GM18505 (cell line): ENCODE data around the gene MACROD1.

ENCODE experiments used
- ATAC-seq: cut with Tn5 transposase; IDR thresholded peaks from one replicate; pipeline ENCODE4 v1.9.1; 2021; ENCODE audit not compliant: unreplicated experiment
- POLR2A ChIP-seq: IDR thresholded peaks from 4 replicates; pipeline ENCODE4 v1.6.1; 2011; ENCODE audit warnings: borderline replicate concordance; ENCODE audit not compliant: insufficient read depth, insufficient read length; ENCODE audit errors: extremely low read depth

Gene MACROD1

DNA sequence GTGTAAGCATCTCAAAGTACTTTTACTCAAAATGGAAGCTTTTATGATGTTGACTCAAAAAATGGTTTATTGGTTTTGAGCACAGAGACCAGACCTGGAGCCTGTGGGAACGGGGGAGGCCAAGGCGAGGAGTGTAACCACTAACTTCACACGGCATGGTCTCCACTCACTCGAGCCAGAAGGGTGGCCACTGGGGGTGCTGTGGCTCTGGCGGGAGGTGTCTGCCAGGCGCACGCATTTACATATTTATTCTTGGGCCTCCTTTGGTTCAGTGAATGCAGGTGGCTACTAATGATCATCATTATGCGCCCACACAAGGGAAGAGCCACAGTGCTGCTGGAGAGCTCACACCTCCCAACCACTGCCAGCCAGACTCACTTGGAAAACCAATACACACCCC lies 65.6 kb downstream of the MACROD1 start:
- ATAC-seq = no peak

DNA sequence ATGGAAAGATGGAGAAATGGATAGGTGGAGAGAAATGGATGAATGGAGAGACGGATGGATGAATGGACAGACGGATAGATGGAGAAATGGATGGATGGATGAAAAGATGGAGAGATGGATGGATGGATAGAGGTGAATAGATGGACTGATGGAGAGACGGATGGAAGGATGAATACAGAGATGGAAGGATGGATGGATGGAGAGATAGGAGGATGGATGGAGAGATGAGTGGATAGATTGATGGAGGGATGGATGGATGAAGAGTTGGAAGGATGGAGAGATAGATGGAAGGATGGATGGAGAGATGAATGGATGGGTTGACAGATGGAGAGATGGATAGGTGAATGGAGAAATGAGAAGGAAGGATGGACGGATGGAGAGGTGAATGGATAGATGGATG lies 66.5 kb downstream of the MACROD1 start:
- ATAC-seq = no peak
- TF ChIP-seq POLR2A = no peak

More for the DNA sequence above, 65.6 kb downstream of the MACROD1 start:
- no peak for TF ChIP-seq POLR2A

GRCh38 chr11:64098318-64098831 lies 67.5 kb downstream of the MACROD1 start:
- no peak for ATAC-seq
- TF ChIP-seq POLR2A = no peak

DNA sequence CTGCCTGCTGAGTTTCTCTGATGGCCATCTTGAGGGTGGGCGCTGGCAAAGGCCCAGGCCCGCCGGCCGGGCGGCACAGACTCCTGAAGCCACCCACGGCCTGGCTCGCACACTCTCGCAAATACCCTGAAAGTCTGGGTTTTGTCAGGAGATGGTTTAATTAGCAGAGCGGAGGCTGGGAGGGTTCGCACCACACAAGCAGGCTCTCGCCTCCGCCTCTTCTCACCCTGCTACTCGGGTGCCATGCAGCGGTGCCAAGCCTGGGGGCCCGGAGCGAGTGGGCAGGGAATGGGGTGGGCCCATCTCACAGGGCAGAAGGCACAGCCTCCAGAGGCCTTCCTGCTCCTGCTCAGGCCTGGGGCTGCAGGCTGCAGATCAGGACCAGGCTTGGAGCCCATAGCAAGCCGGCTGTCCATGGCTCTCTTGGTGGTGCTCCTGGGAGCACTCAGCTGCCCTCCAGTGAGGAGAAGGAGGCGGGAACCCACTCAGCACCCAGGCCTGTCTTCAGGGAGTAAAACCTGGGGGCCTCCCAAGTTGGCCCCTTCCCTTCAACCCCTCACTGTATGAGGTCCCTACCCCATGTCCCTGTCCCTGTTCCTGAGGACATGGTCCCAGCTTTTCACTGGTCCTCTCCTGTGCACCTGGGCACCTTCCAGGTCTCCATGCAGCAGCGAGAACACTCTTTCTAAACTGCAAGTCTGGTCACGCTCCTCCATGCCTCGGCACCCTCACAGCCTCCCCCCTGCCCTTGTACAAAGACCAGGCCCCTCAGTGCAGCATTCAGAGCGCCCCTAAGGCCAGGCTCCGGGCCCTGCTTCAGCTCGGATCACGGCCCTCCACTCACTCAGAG lies 68.2 kb downstream of the MACROD1 start:
- ATAC-seq = no peak
- no peak for TF ChIP-seq POLR2A

DNA sequence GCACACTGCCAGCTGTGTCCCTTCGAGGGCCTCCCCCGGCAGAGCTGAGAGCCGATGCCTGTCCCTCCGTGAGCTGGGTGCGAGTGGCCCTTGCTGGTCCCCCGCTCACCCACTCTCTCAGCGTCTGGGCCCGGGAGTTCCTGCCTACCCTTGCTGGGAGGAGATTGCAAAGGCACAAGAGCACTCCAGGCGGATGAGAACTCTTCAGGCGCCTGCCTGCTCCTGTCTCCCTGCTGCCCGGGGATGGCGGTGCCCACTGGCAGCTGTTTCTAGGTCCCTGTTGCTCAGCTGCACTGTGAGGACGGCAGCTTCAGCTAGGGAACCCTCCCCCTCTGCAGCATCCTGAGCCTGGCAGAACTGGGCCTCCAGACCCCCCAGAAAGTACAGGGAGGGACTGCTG lies 69.1 kb downstream of the MACROD1 start:
- no peak for TF ChIP-seq POLR2A
- no peak for ATAC-seq

GRCh38 chr11:64095949-64096348 lies 70.0 kb downstream of the MACROD1 start:
- no peak for ATAC-seq
- no peak for TF ChIP-seq POLR2A

DNA sequence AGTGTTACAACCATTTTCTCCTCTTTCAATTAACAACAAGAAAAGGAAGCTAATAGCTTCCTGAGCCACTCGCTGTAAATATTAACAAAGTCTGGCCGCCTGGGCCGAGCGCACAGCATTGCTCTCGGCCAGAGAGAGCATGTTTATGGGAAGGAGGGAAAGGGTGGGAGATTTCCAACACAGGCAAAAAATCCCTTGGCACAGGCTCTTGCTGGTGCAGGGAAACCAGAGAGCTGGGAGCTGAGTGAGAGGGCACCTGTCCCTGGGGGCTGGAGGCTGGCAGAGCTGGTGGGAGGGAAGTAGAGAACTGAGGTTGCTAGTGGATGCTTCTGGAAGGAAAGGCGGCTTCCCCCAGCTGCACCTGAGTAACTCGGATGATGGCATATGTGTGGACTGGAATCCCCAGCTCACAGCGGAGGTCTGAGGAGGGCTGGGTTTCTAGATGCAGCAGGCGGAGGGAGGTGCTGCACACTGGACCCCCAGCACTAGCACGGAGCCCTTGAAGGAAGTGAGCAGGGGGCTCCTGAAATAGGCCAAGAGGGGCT lies 70.6 kb downstream of the MACROD1 start:
- no peak for TF ChIP-seq POLR2A
- ATAC-seq = no peak

DNA sequence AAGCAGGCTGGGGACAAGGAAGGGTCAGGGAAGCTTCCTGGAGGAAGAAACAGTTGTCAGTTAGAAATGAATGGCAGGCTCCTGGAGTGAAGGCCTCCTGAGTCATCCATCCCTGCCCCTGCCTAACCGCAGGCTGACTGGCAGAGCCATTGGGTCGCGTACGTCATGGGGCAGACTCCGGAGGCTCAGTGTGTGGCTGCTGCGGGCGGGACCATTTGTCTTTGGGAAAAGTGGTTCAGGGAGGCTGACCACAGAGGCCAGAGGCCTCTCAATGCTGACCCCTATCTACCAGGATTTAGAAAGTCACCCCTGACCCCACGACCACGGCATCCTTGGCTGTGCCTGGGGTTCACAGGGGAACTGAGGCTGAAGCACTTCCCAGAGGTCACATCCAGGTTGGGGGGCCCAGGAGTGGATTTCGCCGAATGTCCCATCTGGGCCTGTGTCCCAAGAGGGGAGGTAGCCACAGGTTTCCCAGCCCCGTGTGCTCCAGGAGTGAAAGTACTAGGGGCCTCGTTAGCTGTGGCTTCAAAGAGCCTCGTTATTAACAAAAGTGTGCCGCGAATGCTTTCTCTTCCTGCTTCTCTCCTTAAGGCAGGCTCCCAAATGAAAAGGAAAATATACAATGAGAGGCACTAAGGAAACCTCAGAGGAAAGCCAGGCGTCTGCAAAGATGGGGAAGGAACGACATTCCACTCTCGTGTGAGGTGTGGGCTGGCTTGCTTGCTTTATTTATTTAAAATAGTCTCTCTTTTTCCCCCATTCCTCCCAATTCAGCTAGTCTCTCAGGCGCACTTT lies 71.3 kb downstream of the MACROD1 start:
- ATAC-seq = no peak
- TF ChIP-seq POLR2A = no peak

- no peak for ATAC-seq
- no peak for TF ChIP-seq POLR2A
These were observed 72.5 kb downstream of the MACROD1 start for GRCh38 chr11:64093233-64094039.

DNA sequence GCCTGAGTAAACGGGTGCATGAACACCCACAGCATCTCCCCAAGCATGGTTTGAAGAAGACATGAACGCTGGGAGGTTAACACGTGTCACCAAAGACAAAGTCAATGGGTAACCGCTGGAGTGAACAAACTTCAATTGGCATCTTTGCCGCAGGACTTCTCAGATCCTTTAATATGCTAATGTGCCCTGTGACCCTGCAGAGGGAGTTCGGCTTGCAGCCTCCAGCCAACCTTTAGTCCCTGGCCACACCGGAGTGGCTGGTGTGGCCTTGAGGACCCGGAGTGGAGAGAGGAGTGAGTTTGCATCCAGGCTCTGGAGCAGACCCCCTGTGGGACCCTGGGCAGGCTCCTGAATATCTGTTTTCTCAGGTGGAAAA lies 73.2 kb downstream of the MACROD1 start:
- no peak for ATAC-seq
- no peak for TF ChIP-seq POLR2A

DNA sequence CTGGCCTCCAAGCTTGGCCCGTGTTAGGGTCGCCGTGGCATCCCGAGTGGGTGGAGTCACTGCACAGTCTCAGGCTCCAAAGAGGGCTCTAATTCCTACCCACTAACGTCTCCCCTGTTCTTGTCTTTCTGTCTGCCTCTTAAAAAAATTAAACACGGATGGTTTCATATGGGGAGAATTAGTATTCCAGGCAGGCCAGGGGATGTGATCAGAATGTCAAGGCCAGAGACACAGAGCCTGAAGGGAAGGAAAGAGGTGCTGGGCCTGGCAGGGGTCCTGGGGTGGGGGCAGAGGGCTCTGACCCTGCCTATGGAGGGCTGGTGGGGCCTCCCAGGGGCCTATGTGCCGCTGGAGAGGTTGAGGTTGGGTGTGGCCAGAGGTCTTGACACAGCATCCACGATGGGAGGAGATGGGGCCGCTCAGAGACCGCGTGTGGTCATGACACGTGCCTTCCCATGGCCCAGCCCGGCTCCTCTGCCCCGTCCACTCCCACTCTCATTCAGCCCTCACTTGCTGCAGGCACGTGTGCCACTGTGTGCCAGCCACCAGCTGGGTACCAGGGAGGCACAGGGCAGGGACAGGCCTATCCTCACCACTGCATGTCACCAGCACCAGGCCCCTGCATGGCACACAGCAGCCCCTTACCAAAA lies 73.7 kb downstream of the MACROD1 start:
- no peak for TF ChIP-seq POLR2A
- no peak for ATAC-seq

- no peak for TF ChIP-seq POLR2A
- ATAC-seq = no peak
These were observed 75.0 kb downstream of the MACROD1 start for GRCh38 chr11:64090806-64091516.
